Stimulated activated CD4-positive, alpha-beta T cell treated with anti-CD3 and anti-CD28 coated beads, Interleukin-1b, Interleukin-23, amount 100 ng/mL, for 1 hour (primary cell): ENCODE measurements around the gene S100P.
A peak's percentile ranks its signal among the peaks of the same experiment; 100 is the strongest.

ENCODE experiments used
- DNase-seq, 2 donors: peaks; one replicate each; pipeline ENCODE4 v3.0.0-alpha.2; 2020; ENCODE audit warnings: low read depth in 2 of 2

S100P gene

DNA sequence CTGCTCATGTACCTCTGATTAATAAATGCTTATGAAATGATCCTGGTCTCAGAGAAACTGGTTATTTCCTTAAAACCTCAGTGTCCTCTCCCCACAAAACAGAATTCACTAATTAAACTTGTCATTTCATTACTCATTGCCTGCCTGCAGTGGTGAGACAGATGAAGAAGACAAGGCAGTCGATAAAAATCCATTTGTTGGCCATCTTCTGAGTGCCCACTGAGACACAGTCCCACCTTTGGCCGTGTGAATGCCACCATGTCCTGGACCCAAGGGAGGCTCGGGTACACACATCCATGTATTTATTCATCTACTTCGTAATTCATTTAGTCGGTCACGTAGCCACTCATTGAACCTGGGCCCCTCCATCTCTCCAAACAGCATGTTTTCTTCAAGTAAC is 3.5 kb downstream of the S100P start:
- no peak for DNase-seq

DNA sequence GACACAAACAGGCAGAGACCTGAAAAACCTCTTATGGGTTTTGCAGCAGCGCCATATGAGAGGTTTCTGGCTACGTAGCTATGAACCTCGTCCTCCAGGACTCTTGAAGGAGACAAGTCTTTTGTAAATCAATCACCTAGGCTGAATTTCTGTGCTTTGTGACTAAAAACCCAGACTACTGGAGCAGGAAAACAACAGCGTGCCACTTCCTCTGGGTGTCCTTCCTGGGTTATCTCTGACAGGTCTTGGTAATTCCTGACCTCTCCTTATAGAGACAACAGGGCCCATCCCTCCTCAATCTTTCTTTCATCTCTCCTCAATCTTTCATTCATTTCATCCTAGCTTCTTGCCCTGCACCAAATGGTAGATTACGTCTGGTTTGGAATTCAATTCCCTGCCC is 5.7 kb downstream of the S100P start:
- DNase-seq, result no peak

DNA sequence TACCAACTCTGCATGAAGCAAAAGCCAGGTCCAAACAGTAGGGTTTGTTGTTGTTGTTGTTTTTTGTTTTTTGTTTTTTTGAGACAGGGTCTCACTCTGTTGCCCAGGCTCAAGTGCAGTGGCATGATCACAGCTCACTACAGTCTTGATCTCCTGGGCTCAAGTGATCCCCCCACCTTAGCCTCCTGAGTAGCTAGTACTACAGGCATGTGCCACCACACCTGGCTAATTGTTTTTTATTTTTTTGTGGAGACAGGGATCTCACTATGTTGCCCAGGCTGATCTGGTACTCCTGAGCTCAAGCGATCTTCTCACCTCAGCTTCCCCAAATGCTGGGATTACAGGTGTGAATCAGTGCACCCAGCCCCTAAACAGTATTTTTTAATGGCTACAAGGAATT is 6.2 kb downstream of the S100P start:
- DNase-seq, result no peak

DNA sequence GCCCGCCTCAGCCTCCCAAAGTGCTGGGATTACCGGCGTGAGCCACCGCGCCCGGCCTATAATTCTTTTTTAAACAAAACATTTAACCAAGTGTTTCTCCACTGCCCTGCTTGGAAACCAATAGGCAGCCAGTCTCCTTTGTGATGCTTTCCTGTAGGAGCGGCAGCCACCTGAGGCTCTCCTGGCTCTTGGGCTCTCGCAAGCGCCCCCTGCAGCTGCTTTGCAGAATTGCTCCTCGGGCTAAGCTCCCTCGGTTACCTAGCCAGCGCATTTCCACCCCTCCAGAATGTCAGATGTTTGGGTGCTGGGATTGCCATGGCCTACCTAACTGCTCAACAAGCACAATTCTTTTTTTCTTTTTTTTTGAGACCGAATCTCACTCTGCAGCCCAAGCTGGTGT is 7.7 kb downstream of the S100P start:
- DNase-seq, result no peak

DNA sequence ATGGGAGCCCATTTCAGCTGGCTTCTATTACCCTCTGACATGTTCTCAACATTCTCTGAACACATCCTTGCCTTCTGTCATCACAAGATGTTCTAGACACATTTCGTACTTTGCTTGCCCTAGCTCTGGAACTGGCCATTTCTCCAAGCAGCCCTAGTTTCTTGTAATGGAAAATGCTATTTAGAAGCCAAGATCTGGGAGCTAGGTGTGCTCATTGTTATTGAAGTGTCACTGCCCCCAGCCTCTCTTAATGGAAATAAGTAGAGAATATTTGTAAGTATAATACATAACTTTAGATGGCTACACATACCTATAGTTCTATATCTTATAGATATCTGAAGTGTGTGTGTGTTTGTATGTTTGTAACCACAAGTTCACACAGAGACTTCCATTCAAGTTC is 9.1 kb downstream of the S100P start:
- DNase-seq, result no peak

DNA sequence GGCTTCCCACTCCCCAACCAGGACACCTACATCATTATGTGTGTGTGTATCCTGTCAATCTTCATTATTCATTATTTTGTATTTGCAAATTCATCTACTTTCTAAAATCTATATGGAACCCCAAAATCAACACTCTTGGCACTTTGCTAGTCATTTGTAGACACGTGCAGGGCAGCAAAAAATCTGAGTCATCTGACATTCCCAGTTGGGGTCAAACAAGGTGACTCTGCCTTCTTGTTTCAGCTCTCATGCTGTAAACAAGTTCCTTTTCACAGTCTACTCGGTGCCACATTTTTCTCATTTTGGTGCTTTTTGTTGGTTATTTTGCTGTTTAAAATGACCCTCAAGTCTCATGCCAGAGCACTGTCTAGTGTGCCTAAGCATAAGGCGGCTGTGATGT is 10.1 kb downstream of the S100P start:
- no peak for DNase-seq

DNA sequence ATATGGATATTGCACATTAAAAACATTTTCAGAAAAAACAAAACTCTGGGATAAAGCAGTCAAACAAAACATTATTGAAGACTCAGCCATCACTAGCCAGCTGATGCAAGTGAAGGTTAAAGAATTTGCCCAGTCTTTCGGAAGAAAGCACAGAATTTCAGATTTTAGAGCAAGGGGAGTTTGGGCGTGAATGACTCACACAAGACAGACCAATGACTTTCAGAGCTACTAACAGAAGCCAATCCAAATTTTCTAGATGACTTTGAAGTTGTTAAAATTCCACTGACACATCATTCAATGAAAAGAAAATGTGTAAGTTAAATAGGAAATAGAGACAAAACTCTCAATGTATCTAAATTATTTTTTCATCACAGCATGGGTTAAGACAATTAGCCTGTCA is 12.0 kb downstream of the S100P start:
- no peak for DNase-seq

DNA sequence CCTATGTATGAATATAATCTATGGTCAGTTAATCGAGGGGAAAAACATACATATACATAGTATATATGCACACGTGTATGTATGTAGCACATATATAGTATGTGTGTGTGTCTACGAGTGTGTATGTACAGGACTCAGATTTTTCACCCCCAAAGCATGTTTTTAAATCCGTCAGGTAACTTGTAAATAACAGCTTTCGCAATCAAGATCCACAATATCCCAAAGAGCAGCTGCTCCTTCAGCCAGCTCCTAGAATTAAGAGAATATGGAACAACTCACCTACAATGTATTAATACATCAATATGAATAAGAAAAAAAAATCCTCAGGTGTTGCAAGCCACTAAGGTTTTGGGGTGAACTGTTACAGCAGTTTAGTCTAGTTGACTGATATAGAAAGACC is 12.5 kb downstream of the S100P start:
- no peak for DNase-seq

DNA sequence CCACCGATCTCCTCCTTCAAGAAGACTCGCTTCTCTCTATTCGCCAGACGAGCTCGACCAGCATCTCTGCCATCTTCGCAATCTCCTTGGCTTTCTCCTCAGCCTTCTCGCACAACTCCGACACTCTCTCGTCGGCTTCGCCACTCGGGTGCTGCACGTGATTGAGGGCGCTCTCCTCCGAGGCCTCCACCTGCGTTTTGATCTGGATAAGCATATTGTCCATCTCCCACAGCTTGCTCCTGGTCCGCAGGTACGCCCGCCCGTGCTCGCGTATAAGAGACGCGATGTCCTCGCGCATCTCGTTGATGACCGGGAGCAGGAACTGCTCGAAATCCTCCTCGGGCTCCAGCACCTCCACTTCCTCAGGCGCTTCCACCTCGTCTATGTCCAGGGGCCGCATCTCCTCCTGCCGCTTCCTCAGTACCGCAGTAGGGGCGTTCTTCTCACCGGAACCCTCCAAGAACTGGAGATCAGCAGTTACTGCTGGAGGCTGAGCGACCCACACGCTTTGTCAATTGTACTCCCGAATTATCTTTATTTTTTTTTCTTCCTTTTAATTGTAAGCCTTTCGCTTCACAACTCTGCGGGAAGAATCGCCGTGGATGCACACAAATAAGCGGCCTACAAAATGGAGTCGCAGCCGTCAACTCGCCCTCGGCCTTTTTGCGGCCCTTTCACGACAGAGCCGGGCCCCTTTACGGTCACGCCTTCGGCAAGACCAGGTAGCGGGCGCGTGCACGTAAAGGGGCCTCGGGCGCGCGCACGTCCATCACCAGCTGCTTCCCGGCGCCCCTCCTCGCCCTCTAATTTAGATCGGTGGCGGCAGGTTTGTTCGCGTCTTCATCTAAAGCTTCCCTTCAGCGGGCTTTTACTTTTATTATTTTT is 15.8 kb downstream of the S100P start, which contains the start of gene MRFAP1L1:
MRFAP1L1 (minus strand) TSS at position 636 of the 885 bp plus-strand sequence; CDS start at position 400, 236 bp downstream.
- DNase-seq, result peak; percentile 84 to 92

DNA sequence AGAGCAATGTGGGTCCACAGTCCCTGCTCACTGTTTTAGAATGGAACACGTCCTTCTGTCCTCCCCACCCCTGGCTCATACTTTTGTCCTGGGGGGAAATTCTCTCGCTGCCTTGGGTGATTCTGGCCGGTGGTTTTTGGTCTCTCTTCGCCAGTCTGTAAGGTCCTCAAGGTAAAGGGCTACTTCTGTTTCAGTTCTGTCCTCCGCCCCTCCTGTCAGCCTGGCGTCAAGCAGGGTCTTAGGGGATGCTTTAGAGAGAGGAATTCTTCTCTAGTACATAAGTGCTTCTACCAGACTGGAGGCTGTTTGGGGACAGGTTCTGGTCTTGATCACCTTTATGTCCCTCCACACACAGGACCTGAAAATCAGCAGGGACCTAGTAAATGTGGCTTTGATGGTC is 16.6 kb downstream of the S100P start:
- DNase-seq, result no peak

DNA sequence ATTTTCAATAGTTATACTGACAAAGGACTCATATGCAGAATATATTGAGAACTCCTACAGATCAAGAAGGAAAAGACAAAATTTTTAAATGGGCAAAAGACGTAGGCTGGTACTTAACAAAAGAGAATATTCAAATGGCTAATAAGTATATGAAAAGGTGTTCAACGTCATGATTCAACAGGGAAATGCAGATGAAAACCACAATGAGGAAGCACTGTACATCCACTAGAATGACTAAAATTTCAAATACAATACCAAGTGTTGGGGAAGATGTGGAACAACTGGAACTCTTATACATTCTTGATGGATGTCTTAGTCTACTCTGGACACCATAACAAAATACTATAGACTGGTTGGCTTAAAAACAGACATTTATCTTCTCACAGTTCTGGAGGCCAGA is 17.3 kb downstream of the S100P start:
- no peak for DNase-seq

DNA sequence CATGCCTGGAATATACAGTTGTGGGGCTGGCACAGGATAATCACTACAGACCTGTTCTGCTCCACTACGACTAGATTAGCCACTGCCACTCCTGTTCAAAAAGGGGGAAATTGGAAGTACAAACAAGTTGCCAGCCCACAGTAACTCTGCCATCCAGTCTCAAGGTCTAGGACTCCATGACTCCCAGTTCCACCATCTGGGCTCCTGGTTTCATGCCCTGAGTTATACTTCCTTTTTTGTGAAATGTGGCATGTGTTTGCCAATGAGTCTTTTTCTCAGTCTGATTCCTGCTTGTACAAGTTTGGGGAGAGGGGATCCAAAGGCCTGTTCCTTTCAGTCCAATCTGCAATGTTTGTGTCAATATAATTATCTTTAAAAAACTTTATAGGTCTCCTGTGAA is 21.3 kb downstream of the S100P start:
- no peak for DNase-seq

DNA sequence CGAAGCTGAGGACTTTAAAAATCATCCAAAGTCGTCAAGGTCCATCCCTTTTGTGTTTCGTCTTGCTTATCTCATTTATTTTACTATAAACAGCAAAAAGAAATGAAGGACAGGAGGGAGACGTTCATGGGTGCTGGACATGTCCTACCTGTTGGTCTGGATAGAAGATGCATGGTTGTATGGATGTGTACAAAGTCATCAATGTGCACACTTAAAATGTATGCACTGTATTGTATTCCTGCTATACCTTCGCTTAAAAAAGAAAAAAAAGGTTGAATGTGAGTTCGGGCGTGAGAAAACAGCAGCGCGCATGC is 22.0 kb downstream of the S100P start:
- no peak for DNase-seq

DNA sequence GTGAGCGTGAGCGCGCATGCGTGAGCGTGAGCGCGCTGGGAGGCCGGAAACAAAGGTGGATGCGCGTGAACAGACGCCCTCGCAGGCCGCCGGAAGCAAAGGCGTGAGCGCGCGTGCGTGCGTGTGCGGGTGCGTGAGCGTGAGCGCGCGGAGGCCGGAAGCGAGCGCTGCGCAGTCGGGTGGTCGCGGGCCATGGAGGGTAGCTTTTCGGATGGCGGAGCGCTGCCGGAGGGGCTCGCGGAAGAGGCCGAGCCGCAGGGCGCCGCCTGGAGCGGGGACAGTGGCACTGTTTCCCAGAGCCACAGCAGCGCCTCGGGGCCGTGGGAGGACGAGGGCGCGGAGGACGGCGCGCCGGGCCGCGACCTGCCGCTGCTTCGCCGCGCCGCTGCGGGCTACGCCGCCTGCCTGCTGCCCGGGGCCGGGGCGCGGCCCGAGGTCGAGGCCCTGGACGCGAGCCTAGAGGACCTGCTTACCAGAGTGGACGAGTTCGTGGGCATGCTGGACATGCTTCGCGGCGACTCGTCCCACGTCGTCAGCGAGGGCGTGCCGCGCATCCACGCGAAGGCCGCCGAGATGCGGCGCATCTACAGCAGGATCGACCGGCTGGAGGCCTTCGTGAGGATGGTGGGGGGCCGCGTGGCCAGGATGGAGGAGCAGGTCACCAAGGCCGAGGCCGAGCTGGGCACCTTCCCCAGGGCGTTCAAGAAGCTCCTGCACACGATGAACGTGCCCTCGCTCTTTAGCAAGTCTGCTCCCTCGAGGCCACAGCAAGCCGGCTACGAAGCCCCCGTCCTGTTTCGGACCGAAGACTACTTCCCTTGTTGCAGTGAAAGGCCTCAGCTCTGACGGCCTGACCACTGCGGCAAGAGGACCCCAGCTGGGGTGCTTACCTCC is 22.6 kb downstream of the S100P start, which contains the start of gene BLOC1S4:
BLOC1S4 (plus strand) TSS at position 157 of the 894 bp plus-strand sequence; CDS start at position 193, 36 bp downstream.
- DNase-seq, result peak; percentile 63 to 74

DNA sequence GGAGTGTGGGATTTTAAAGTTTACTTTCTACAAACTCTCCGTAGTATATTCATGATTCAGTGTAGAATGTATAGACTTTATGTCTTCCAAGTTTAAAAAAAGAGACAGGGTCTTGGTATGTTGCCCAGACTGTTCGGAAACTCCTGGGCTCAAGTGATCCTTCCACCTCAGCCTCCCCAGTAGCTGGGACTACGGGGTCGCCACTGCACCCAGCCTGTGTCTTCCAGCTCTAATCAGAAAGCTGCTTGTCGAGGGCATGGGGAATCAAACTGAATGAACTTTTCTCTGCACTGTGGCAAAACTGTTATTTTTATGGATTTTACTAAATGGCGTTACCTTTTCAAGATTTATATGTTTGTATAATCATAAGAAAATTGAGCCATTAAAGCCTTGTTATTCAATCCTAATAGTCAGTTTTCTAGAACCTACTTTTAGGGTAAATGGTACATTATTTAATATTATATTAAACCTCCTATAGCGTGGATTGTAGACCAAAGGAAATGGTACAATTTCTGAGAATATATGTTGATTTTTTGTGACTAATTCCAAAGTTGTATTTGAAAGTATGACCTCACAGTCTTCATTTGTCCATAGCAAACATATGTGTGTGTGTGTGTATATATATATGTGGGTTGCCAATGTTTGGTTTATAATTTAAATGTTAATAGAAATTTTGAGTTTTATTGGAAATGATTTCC is 23.4 kb downstream of the S100P start:
- no peak for DNase-seq

DNA sequence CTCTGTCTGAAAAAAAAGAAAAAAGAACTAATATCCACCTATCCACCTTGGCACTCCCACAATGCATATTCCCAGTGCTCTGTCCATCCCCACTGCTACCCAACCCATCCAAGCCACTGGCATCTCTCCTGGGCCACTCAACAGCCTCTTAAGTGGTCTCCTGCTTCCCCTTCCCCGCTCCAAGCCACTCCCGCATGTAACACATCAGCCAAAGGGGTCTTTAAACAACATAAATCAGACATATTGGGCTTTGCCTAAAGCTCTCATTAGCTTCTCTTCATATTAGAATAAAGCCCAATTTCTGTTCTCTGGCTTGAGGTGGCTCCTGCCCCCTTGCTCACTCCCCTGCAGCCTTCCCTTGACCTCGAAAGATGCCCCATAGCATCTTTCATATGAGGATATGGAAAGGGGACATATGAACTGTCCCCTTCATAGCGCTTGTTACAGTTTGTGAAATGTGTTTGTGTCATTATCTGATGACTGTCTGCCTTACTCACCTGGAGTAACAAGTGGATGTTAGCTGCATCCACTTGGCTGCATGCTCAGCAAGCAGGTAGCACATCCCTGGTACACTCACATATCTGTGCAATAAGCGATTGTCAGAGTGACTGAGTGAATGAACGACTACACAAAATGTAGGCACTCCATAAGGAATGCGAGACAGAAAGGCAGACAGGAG is 25.4 kb downstream of the S100P start:
- no peak for DNase-seq

DNA sequence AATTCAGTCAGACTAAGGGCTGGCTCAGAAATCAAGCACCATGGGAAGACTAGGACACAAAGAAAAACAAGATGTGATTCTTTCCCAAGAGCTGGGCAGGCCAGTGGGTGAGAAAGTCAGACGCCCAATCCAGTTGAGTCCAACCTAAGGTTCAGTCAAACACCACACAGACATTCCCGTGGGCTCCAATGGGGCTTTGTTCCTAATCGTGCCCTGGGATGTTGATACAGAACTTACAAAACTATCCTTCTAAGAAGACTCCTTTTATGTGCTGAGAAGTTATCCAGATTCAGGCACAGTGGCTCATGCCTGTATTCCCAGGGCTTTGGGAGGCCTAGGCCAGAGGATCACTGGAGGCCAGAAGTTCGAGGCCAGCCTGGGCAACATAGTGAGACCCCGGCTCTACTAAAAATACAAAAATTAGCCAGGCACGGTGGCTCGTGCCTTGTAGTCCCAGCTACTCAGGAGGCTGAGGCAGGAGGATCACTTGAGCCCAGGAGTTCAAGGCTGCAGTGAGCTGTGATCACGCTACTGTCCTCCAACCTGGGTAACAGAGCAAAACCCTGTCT is 26.0 kb downstream of the S100P start:
- no peak for DNase-seq

DNA sequence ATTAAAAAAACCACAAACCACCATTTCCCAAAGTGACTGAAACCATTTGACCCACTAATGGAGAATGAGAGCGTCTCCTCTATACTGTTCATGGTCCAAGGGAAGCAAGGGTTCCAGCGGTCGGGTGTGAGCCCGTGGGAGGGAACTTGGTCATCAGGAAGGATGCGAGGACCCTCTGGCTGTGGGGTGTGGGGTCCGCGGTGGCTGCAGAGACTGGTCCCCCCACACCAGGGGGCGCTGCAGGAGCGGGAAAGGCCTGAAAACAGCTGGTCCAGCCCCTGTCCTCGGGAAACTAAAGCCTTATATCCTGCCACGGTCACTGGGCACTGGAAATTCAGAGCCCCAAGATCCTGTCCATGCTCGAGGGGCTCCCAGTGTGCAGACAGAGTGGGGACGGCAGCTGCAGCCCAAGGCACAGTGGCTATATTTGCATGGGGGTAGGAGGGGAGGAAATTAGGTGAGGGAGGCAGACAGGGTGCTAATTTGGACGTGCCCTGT is 26.6 kb downstream of the S100P start:
- DNase-seq, result peak; percentile 64 to 84

DNA sequence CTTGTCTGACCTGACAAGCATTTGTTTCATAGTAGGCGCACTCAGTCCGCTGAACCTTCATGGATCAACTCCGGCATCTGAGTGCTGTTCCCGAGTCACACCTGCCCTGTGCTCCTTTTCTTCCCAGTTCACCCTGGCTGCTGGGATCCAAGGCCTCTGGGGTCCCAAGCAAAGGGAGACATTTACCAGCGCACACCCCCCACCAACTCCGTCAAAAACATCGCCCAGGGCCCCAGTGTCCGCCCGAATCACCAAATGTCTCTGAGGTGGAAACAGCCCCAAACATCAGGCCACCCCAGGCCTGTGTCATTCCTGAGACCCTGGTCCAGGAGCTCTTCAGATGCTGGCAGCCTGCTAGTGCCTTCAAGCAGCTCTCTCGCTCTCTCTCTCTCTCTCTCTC is 27.4 kb downstream of the S100P start:
- no peak for DNase-seq

DNA sequence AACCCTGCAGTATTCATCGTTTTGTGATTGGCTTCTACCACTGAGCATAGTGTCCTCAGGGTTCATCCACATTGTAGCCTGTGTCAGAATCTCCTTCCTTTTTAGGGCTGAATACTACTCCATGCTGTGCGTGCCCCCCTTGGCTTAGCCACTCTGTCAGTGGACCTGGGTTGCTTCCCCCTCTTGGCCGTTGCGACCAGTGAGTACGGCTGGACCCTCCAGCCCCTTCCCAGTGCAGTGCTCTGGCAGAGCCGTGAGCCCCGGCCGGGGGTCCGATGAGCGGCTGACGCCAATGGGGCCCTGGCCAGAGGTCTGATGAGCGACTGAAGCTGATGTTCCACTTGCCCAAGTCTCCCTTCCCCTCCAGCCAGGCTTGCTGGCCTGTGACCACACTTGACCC is 29.2 kb downstream of the S100P start:
- DNase-seq, result no peak

DNA sequence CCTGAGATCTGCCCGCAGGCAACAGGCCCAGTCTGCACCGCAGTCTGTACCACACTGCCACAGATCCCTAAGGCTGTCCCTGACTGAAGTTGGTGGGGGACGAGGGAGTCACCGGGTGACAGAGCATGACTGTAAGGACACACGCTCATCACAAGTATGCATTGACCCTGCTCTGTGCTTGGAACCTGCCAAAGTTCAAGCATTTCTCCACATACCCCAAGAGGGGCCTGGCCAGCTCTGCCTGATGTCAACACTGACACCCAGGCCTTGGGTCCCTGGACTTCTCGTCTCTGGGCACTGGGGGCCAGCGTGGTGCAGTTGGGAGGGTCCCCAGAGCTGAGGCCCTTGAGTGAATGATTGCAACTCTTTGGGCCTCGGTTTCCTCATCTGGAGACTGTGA is 30.2 kb downstream of the S100P start:
- no peak for DNase-seq
